Mucosa of rectum (tissue), 2 donors: ENCODE measurements around the gene SCUBE1.

Experiments
- H3K27ac ChIP-seq, 2 donors: one replicate each; pipeline ENCODE4 v1.7.0; 2013; ENCODE audit warnings: inconsistent platforms in 2 of 2, low read depth in 2 of 2, low read length in 2 of 2
- H3K27me3 ChIP-seq, 2 donors: one replicate each; pipeline ENCODE4 v1.7.0; 2013; ENCODE audit warnings: low read length in 2 of 2; ENCODE audit not compliant: control insufficient read depth in 2 of 2, insufficient read depth in 2 of 2
- H3K36me3 ChIP-seq, 2 donors: one replicate each; pipeline ENCODE4 v1.7.0; 2013; ENCODE audit warnings: low read length in 2 of 2; ENCODE audit not compliant: control insufficient read depth in 2 of 2, insufficient read depth in 2 of 2
- H3K4me1 ChIP-seq, 2 donors: one replicate each; pipeline ENCODE4 v1.7.0; 2013; ENCODE audit warnings: low read length in 2 of 2, mild to moderate bottlenecking in 1 of 2; ENCODE audit not compliant: control insufficient read depth in 2 of 2, insufficient read depth in 2 of 2
- H3K4me3 ChIP-seq, 2 donors: one replicate each; pipeline ENCODE4 v1.7.0; 2013; ENCODE audit warnings: low read length in 2 of 2
- H3K9ac ChIP-seq, 2 donors: one replicate each; pipeline ENCODE4 v1.7.0; 2013; ENCODE audit warnings: low read length in 2 of 2, low read depth in 1 of 2, mild to moderate bottlenecking in 1 of 2
- H3K9me3 ChIP-seq, 2 donors: one replicate each; pipeline ENCODE4 v1.7.0; 2013; ENCODE audit warnings: low read length in 2 of 2; ENCODE audit not compliant: control insufficient read depth in 2 of 2
- donor health status: healthy.
- donor health status: Normal muscosa, but diverticular disease.

Gene SCUBE1

DNA sequence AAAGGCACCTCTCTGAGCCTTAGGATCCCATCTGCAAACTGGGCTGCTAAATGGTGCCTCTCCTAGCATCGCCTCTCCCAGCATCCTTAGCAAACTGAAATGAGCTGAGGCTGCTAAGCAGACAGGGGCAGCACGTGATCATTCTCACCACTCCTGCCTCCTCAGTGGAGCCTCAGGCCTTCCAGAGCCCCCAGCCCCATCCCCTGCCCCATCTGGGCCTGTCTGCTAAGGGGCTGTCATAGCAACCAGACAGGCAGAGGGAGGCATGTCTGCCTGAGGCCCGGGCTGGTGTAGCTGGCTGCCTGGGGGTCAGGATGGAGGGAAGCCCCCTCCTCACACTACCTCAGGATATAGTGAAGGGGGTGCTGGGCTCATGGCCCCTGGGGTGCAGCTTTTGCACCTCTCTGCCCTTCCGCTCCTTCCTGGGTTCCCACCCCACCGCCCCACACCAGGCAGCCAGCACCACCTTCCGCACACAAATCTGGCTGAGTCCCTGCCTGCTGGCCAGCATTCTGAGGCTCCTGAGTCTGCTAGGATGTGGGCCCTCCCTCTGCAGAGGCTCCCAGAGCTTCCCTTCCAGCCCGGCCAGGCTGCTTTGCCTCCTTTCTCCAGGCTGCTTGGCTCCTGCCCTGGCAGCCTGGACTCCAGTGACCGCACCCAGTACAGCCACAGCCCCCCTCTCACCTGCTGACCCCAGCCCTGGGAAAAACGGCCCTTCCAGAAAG lies 108.7 kb downstream of the SCUBE1 start:
- no peaks in the 10 kb centered on the region for H3K4me1 ChIP-seq
- H3K27ac ChIP-seq, result no peak overlapping the region
- no peak overlapping the region for H3K9ac ChIP-seq
- H3K27me3 ChIP-seq, result no peaks in the 10 kb centered on the region
- H3K9me3 ChIP-seq, result no peaks in the 10 kb centered on the region
- no peaks in the 10 kb centered on the region for H3K36me3 ChIP-seq
- no peak overlapping the region for H3K4me3 ChIP-seq

- H3K36me3 ChIP-seq, result no peaks in the 10 kb centered on the region
- no peaks in the 10 kb centered on the region for H3K4me1 ChIP-seq
- H3K9me3 ChIP-seq, result no peaks in the 10 kb centered on the region
- no peaks in the 10 kb centered on the region for H3K27me3 ChIP-seq
- no peak overlapping the region for H3K27ac ChIP-seq
- H3K4me3 ChIP-seq, result no peak overlapping the region
- H3K9ac ChIP-seq, result no peak overlapping the region
Observed at GRCh38 chr22:43233529-43233928, 109.6 kb downstream of the SCUBE1 start.

- H3K4me1 ChIP-seq, result no peaks in the 10 kb centered on the region
- H3K27ac ChIP-seq, result no peak overlapping the region
- peaks cover 0 to under 1% of the 10 kb centered on the region in 2 donors for H3K27me3 ChIP-seq
- H3K4me3 ChIP-seq, result no peak overlapping the region
- no peak overlapping the region for H3K9ac ChIP-seq
- H3K9me3 ChIP-seq, result no peaks in the 10 kb centered on the region
- no peaks in the 10 kb centered on the region for H3K36me3 ChIP-seq
Observed at GRCh38 chr22:43232445-43232844, 110.7 kb downstream of the SCUBE1 start.

- H3K4me1 ChIP-seq, result no peaks in the 10 kb centered on the region
- H3K4me3 ChIP-seq, result no peak overlapping the region
- H3K27me3 ChIP-seq, result peaks cover 0 to 2% of the 10 kb centered on the region in 2 donors
- no peak overlapping the region for H3K27ac ChIP-seq
- H3K9ac ChIP-seq, result no peak overlapping the region
- no peaks in the 10 kb centered on the region for H3K36me3 ChIP-seq
- H3K9me3 ChIP-seq, result no peaks in the 10 kb centered on the region
Observed at GRCh38 chr22:43231724-43232034, 111.5 kb downstream of the SCUBE1 start.

GRCh38 chr22:43230971-43231723 lies 112.0 kb downstream of the SCUBE1 start:
- no peak overlapping the region for H3K9ac ChIP-seq
- H3K4me1 ChIP-seq, result no peaks in the 10 kb centered on the region
- H3K27ac ChIP-seq, result no peak overlapping the region
- peaks cover 0 to 2% of the 10 kb centered on the region in 2 donors for H3K27me3 ChIP-seq
- H3K36me3 ChIP-seq, result no peaks in the 10 kb centered on the region
- no peak overlapping the region for H3K4me3 ChIP-seq
- H3K9me3 ChIP-seq, result no peaks in the 10 kb centered on the region

DNA sequence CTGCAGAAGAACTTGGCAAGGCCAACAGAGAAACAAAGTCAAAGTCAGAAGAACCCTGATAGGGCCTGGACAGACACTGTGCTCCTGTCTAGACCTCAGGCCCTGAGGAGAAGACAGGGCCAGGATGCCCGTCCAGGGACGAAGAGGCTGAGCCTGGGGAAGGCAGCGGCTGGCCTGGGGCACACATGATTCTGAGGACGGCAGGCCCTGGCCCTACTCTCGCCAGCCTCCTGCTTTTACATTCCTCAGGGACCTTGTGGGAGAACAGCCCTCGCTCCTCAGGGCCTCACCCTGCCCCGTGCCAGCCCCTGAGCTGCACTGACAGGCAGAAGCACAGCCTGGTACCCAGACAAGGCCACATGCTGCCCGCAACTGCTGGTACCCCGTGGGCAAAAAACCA lies 112.6 kb downstream of the SCUBE1 start:
- no peaks in the 10 kb centered on the region for H3K36me3 ChIP-seq
- H3K27ac ChIP-seq, result no peak overlapping the region
- H3K27me3 ChIP-seq, result peaks cover 0 to 2% of the 10 kb centered on the region in 2 donors
- H3K4me3 ChIP-seq, result no peak overlapping the region
- H3K4me1 ChIP-seq, result no peaks in the 10 kb centered on the region
- H3K9ac ChIP-seq, result no peak overlapping the region
- no peaks in the 10 kb centered on the region for H3K9me3 ChIP-seq

DNA sequence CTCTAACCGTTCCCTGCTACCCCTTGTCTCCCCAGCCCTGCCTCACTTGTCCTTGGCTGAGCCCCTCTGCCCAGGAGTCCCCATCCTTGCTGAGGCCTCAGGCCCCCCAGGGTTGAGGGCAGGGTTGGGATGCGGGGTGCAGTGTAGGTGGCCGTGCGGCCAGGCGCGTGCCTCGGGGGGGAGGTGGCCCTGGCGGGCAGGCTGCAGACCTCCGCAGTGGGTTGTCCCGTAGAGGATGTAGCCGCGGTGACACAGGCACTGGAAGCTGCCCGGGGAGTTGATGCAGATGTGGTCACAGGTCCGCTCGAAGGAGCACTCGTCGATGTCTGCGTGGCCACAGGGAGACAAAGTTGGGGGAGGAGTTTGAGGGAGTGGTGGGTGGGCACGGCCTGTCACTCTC lies 114.3 kb downstream of the SCUBE1 start:
- Histone ChIP-seq H3K9me3 (no peaks in the 10 kb centered on the region), H3K4me1 (no peaks in the 10 kb centered on the region), H3K27ac (no peak overlapping the region), H3K4me3 (no peak overlapping the region), H3K36me3 (no peaks in the 10 kb centered on the region), H3K27me3 (peaks cover 0 to 2% of the 10 kb centered on the region in 2 donors), H3K9ac (no peak overlapping the region)

DNA sequence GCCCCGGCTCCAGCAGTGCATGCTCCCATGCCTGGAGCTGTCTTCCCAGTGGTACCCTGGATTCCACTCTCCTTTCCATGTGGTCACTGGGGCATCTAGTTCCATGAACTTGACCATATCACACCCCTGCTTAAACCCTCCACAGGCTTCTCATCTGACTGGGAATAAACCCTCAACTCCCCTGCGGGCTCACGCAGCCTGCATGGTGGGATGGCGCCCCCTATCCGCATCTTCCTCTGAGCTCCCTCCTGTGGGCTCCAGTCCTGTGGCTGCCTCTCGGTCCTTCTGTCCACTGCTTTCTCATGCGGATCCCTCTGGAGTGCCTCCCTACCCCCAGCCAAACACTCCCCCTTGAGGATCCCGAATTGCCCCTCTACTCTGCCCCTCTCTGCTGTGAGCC lies 114.8 kb downstream of the SCUBE1 start:
- Histone ChIP-seq H3K9me3 (no peaks in the 10 kb centered on the region), H3K36me3 (no peaks in the 10 kb centered on the region), H3K27me3 (peaks cover 0 to 2% of the 10 kb centered on the region in 2 donors), H3K4me3 (no peak overlapping the region), H3K27ac (no peak overlapping the region), H3K4me1 (no peaks in the 10 kb centered on the region), H3K9ac (no peak overlapping the region)

GRCh38 chr22:43227239-43227630 lies 115.9 kb downstream of the SCUBE1 start:
- H3K4me1 ChIP-seq, result no peaks in the 10 kb centered on the region
- H3K4me3 ChIP-seq, result no peak overlapping the region
- H3K9me3 ChIP-seq, result no peaks in the 10 kb centered on the region
- H3K27ac ChIP-seq, result no peak overlapping the region
- no peak overlapping the region for H3K9ac ChIP-seq
- H3K27me3 ChIP-seq, result peaks cover 0 to 2% of the 10 kb centered on the region in 2 donors
- H3K36me3 ChIP-seq, result no peaks in the 10 kb centered on the region

- H3K36me3 ChIP-seq, result no peaks in the 10 kb centered on the region
- H3K9me3 ChIP-seq, result no peaks in the 10 kb centered on the region
- no peak overlapping the region for H3K9ac ChIP-seq
- H3K27ac ChIP-seq, result no peak overlapping the region
- no peaks in the 10 kb centered on the region for H3K4me1 ChIP-seq
- H3K4me3 ChIP-seq, result no peak overlapping the region
- H3K27me3 ChIP-seq, result peaks cover 0 to 2% of the 10 kb centered on the region in 2 donors
Observed at GRCh38 chr22:43226377-43227238, 116.6 kb downstream of the SCUBE1 start.
